ENCODE measurements around the gene RNF220.

- no peak for TF ChIP-seq EZH2 (IDR thresholded peaks at IDR 0.05; ENCODE audit: borderline replicate concordance, low read length)
- TF ChIP-seq, protein P1, sequence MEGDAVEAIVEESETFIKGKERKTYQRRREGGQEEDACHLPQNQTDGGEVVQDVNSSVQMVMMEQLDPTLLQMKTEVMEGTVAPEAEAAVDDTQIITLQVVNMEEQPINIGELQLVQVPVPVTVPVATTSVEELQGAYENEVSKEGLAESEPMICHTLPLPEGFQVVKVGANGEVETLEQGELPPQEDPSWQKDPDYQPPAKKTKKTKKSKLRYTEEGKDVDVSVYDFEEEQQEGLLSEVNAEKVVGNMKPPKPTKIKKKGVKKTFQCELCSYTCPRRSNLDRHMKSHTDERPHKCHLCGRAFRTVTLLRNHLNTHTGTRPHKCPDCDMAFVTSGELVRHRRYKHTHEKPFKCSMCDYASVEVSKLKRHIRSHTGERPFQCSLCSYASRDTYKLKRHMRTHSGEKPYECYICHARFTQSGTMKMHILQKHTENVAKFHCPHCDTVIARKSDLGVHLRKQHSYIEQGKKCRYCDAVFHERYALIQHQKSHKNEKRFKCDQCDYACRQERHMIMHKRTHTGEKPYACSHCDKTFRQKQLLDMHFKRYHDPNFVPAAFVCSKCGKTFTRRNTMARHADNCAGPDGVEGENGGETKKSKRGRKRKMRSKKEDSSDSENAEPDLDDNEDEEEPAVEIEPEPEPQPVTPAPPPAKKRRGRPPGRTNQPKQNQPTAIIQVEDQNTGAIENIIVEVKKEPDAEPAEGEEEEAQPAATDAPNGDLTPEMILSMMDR (IDR thresholded peaks at IDR 0.05; ENCODE audit: low read length): no peak
Measured at GRCh38 chr1:44603718-44604117, 198.7 kb downstream of the RNF220 start.
